Ishikawa (cell line): ENCODE results near the gene MRO.

ENCODE experiments used
- CEBPB ChIP-seq: IDR thresholded peaks from 2 replicates; pipeline ENCODE4 v1.6.1; 2012
- CREB1 ChIP-seq: IDR thresholded peaks from 2 replicates; pipeline ENCODE4 v1.6.1; 2012; ENCODE audit warnings: low read depth
- EGR1 ChIP-seq: IDR thresholded peaks from 2 replicates; pipeline ENCODE4 v1.6.1; 2012
- EP300 ChIP-seq: IDR thresholded peaks from 2 replicates; pipeline ENCODE4 v1.6.1; 2012; ENCODE audit warnings: borderline replicate concordance
- FOXM1 ChIP-seq: IDR thresholded peaks from 2 replicates; pipeline ENCODE4 v1.6.1; 2012; ENCODE audit warnings: low read depth, borderline replicate concordance
- NFIC ChIP-seq: IDR thresholded peaks from 2 replicates; pipeline ENCODE4 v1.6.1; 2012
- RAD21 ChIP-seq: IDR thresholded peaks from 2 replicates; pipeline ENCODE4 v1.6.1; 2012; ENCODE audit warnings: low read depth
- TAF1 ChIP-seq: IDR thresholded peaks from 2 replicates; pipeline ENCODE4 v1.6.1; 2012; ENCODE audit warnings: low read depth, mild to moderate bottlenecking
- TCF12 ChIP-seq: IDR thresholded peaks from 2 replicates; pipeline ENCODE4 v1.6.1; 2012; ENCODE audit warnings: low read depth
- TEAD4 ChIP-seq: IDR thresholded peaks from 2 replicates; pipeline ENCODE4 v1.6.1; 2012
- YY1 ChIP-seq: IDR thresholded peaks from 2 replicates; pipeline ENCODE4 v1.6.1; 2012; ENCODE audit warnings: low read depth
- ZBTB7A ChIP-seq: IDR thresholded peaks from 2 replicates; pipeline ENCODE4 v1.6.1; 2012; ENCODE audit warnings: low read depth
- TF ChIP-seq, protein P1 (sequence below): IDR thresholded peaks from 2 replicates; pipeline ENCODE4 v1.6.1; 2012
- TF ChIP-seq, protein P2 (sequence below): IDR thresholded peaks from 2 replicates; pipeline ENCODE4 v1.6.1; 2012; ENCODE audit warnings: low read depth, mild to moderate bottlenecking
- TF ChIP-seq, protein P3 (sequence below): IDR thresholded peaks from 2 replicates; pipeline ENCODE4 v1.6.1; 2012

Gene MRO

DNA sequence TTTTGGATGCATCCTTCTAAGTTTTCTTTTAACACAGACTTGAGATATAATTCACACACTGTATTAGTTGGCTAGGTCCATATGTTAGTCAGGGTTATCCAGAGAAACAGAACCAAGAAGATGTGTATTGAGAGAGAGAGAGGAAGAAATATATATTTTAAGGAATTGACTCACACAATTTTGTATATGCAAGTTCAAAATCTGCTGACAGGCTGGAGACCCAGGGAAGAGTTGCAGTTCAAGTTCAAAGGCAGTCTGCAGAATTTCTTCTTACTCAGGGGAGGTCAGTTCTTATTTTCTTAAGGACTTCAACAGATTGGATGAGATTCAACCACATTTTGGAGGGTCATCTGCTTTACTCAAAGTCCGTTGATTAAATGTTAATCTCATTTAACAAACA, 23.0 kb upstream of the MRO start:
- TF ChIP-seq EGR1 = no peak
- TF ChIP-seq FOXM1 = no peak
- no peak for TF ChIP-seq TEAD4
- no peak for TF ChIP-seq NFIC
- TF ChIP-seq YY1 = no peak
- TF ChIP-seq, protein P1, sequence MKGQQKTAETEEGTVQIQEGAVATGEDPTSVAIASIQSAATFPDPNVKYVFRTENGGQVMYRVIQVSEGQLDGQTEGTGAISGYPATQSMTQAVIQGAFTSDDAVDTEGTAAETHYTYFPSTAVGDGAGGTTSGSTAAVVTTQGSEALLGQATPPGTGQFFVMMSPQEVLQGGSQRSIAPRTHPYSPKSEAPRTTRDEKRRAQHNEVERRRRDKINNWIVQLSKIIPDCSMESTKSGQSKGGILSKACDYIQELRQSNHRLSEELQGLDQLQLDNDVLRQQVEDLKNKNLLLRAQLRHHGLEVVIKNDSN = no peak
- TF ChIP-seq CEBPB = no peak
- TF ChIP-seq, protein P2, sequence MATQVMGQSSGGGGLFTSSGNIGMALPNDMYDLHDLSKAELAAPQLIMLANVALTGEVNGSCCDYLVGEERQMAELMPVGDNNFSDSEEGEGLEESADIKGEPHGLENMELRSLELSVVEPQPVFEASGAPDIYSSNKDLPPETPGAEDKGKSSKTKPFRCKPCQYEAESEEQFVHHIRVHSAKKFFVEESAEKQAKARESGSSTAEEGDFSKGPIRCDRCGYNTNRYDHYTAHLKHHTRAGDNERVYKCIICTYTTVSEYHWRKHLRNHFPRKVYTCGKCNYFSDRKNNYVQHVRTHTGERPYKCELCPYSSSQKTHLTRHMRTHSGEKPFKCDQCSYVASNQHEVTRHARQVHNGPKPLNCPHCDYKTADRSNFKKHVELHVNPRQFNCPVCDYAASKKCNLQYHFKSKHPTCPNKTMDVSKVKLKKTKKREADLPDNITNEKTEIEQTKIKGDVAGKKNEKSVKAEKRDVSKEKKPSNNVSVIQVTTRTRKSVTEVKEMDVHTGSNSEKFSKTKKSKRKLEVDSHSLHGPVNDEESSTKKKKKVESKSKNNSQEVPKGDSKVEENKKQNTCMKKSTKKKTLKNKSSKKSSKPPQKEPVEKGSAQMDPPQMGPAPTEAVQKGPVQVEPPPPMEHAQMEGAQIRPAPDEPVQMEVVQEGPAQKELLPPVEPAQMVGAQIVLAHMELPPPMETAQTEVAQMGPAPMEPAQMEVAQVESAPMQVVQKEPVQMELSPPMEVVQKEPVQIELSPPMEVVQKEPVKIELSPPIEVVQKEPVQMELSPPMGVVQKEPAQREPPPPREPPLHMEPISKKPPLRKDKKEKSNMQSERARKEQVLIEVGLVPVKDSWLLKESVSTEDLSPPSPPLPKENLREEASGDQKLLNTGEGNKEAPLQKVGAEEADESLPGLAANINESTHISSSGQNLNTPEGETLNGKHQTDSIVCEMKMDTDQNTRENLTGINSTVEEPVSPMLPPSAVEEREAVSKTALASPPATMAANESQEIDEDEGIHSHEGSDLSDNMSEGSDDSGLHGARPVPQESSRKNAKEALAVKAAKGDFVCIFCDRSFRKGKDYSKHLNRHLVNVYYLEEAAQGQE = no peak
- TF ChIP-seq, protein P3, sequence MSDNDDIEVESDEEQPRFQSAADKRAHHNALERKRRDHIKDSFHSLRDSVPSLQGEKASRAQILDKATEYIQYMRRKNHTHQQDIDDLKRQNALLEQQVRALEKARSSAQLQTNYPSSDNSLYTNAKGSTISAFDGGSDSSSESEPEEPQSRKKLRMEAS = no peak
- no peak for TF ChIP-seq RAD21
- no peak for TF ChIP-seq TCF12
- no peak for TF ChIP-seq ZBTB7A
- TF ChIP-seq EP300 = no peak
- TF ChIP-seq CREB1 = no peak
- no peak for TF ChIP-seq TAF1

DNA sequence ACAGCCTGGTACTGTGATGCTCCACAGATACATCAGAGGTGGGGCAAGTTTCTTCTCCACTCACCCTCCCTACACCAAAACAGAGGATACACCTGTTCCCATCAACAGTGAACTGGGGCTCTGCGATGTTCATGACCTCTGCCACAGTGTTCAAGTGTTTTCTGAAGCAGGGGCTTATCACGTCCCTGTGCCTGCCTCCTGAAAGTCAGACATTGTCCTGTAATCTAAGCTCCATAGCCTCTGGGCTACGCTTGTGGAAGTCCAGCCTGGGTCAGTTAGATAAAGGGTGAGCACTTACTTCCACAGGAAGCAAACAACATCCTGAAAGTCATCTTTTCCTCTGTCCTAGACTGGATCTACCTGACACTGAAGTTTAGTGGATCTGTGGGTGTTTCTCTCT, 20.2 kb upstream of the MRO start:
- TF ChIP-seq FOXM1 (no peak), TAF1 (no peak), RAD21 (no peak), EP300 (no peak)
- TF ChIP-seq, protein P2 = no peak

DNA sequence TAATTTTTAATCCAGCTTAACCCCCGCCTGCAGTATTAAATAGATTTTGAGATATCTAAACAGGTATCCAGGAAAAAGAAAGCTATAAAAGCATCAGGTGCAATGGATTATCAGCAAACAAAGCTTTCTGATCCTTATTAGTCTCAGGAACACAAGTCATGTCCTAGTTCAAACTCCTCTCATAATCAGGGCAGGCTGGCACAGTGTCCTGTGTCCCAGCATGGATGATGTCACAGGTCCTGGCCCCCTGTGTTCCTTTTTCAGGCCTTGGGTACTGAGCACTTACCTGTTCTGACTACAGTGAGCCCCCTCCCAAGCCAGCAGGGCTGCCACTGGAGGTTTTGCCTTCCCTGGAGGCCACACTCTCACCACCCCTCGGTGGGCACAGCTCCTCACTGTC, 19.5 kb upstream of the MRO start:
- TF ChIP-seq TEAD4 (no peak), RAD21 (no peak), NFIC (no peak), CEBPB (no peak), YY1 (no peak), FOXM1 (no peak), TCF12 (no peak), EP300 (no peak), ZBTB7A (no peak), TAF1 (no peak), EGR1 (no peak), CREB1 (no peak)
- TF ChIP-seq, protein P1 = no peak
- TF ChIP-seq, protein P2 = no peak
- TF ChIP-seq, protein P3 = no peak

DNA sequence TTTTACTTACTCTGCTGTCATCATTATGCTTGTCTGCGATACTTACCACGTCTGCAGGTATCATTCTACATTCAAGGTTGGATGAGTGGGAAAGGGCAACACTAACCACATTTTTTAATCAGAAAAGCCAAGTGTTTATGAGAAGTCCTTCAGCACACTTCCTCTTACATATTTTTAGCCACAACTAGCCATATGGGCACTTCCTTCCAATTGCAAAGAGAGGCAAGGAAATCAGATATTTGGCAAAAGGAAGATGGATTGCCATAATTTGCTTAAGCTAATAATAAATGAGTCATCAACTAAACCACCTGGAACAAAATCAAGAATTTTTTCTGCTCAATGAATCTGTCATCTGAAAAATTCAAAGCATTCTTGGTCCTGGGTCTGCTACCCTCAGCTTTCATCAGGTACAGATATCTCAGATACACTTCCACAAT, 16.7 kb upstream of the MRO start:
- peak; percentile 80 for TF ChIP-seq TCF12
- TF ChIP-seq ZBTB7A = no peak
- TF ChIP-seq, protein P3 = peak; percentile 32; the same call in 1 of the 2 replicates
- TF ChIP-seq NFIC = peak; percentile 95
- peak; percentile 67 for TF ChIP-seq EP300
- TF ChIP-seq CREB1 = no peak
- TF ChIP-seq TEAD4 = peak; percentile 95
- no peak for TF ChIP-seq EGR1
- TF ChIP-seq FOXM1 = peak; percentile 36; the same call in 1 of the 2 replicates
- TF ChIP-seq, protein P2 = no peak
- TF ChIP-seq CEBPB = peak; percentile 48; the same call in 1 of the 2 replicates
- TF ChIP-seq, protein P1 = peak; percentile 85
